ENCODE results near the gene KLHL36.
"Not testable (repeated sequence)": the region's sequence is repeated elsewhere in the genome, so short reads cannot be mapped to it uniquely, and the experiment has no call there.

KLHL36 gene

DNA sequence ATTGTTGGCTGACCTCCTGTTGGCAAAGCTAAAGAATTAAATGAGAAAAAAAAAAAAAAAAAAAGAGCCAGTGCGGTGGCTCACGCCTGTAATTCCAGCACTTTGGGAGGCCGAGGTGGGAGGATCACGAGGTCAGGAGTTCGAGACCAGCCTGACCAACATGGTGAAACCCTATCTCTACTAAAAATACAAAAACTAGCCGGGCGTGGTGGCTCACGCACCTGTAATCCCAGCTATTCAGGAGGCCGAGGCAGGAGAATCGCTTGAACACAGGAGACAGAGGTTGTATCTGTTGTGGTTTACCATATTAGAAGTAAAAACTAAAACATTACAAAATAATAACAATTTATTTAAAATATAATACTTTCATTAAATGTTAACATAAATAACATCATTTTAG is 45.6 kb downstream of the KLHL36 start:
- not testable (repeated sequence) for DNase-seq (ENCODE audit: low read depth, low spot score)

GRCh38 chr16:84694980-84695379 is 46.7 kb downstream of the KLHL36 start:
- DNase-seq (ENCODE audit: low read depth, low spot score), result no peak

DNA sequence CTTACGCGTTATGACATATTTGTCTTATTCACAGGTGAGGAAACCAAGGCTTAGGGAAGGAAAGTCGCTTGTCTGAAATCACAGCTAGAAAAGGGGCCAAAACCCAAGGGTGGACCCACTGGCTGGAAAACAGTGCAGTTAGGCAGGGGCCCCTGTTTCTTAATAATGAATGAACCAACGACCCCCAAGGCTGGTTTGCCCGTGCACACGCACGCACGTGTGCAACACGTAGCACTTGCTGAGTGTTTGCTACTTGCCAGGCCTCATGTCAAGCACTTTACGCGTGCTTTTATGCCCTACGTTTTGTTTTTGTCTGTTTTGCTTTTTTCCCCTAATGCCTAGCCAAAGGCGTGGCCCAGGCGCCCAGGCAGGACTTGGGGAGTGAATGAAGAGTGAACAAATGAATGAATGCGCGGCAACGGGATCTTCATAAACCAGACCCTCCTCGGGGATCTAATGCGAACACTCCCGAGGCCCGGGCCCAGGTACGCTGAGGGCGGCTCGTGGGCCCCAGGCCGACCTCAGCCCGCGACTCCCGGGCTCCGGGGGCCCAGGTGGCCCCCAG is 50.9 kb downstream of the KLHL36 start:
- no peak for DNase-seq (ENCODE audit: low read depth, low spot score)

GRCh38 chr16:84699712-84700445 is 51.6 kb downstream of the KLHL36 start, which contains the start of gene USP10:
Gene USP10, plus strand, starts transcription at chr16:84700000. Its CDS starts 91 bp downstream, at chr16:84700091.
- peak; percentile 44 for DNase-seq (ENCODE audit: low read depth, low spot score)

GRCh38 chr16:84700446-84701300 is 52.4 kb downstream of the KLHL36 start:
- DNase-seq (ENCODE audit: low read depth, low spot score), result no peak

GRCh38 chr16:84703681-84704080 is 55.4 kb downstream of the KLHL36 start:
- DNase-seq (ENCODE audit: low read depth, low spot score), result no peak

DNA sequence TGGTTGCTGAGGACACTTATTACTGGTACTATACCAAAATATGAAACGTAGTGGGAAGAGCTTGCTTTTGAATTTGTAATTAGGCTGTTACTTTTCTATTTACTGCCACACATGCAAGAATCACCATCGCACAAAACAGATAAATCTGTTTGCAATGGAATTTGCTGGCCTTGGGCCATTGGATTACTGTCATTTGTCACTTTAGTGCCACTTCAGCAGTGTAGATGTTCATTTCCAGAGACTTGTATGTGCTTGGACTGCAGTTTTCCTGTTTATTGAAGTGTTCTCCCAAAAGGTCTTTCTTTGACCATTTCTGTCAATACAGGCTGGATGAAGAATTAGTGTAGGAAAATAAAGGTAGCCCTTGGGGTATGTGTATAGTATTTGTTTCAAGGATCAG is 55.9 kb downstream of the KLHL36 start:
- no peak for DNase-seq (ENCODE audit: low read depth, low spot score)

GRCh38 chr16:84706856-84707255 is 58.5 kb downstream of the KLHL36 start:
- no peak for DNase-seq (ENCODE audit: low read depth, low spot score)

- no peak for DNase-seq (ENCODE audit: low read depth, low spot score)
Observed at GRCh38 chr16:84709609-84710008, 61.3 kb downstream of the KLHL36 start.

DNA sequence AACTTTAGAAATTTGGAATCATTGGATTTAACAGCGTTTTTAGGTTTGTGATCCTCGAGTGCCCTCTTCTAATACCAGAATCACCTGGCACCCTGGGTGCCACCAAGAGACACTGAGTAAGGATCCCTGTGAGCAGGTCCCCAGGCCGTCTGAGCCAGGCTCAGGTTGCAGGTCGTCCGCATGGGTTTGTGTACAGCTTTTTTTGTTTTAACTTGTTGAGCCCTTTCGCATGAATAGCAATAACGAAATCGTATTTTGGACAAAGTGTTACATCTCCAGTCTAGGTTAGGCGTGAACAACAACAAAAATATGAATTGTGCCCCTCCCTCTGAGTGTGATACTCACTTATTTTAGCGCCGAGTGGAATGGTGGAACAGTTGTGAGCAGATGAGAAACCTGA is 62.4 kb downstream of the KLHL36 start:
- no peak for DNase-seq (ENCODE audit: low read depth, low spot score)
